Activated CD4-positive, CD25-positive, alpha-beta regulatory T cell treated with anti-CD3 and anti-CD28 coated beads, Interleukin-2, amount 50 U/mL, for 72 hours (primary cell): ENCODE results near the gene DEFB132.

Experiments used
- DNase-seq: peaks from one replicate; pipeline ENCODE4 v3.0.0; 2021

The DEFB132 gene

GRCh38 chr20:297925-298775, 40.6 kb downstream of the DEFB132 start:
- peak; percentile 59 for DNase-seq

GRCh38 chr20:298776-299391, 41.4 kb downstream of the DEFB132 start:
- DNase-seq = no peak

GRCh38 chr20:300345-300990, 42.9 kb downstream of the DEFB132 start:
- no peak for DNase-seq

GRCh38 chr20:301886-302848, 44.6 kb downstream of the DEFB132 start:
- DNase-seq = no peak

- DNase-seq = no peak
Measured at GRCh38 chr20:305745-306144, 48.2 kb downstream of the DEFB132 start.

- DNase-seq = no peak
Measured at GRCh38 chr20:308427-309038, 51.0 kb downstream of the DEFB132 start.

- no peak for DNase-seq
Measured at GRCh38 chr20:309306-309840, 51.8 kb downstream of the DEFB132 start.

- DNase-seq = peak; percentile 85
Measured at GRCh38 chr20:309841-310644, 52.5 kb downstream of the DEFB132 start.

GRCh38 chr20:310645-311044, 53.1 kb downstream of the DEFB132 start:
- DNase-seq = no peak
